Neutrophil (primary cell): ENCODE results near the gene TFG.

Source experiments
- H3K27ac ChIP-seq: fragments of 200-600 bp; sonication (generic); 2 replicates; pipeline ENCODE4 v1.5.1; 2016; ENCODE audit warnings: mild to moderate bottlenecking, moderate library complexity
- H3K27me3 ChIP-seq: fragments of 200-600 bp; sonication (generic); 2 replicates; pipeline ENCODE4 v1.6.0; 2016; ENCODE audit warnings: mild to moderate bottlenecking
- H3K36me3 ChIP-seq: fragments of 200-600 bp; sonication (generic); 2 replicates; pipeline ENCODE4 v1.5.1; 2017
- H3K4me1 ChIP-seq, 2 experiments: fragments of 200-600 bp in 1 of 2; sonication (generic) in 1 of 2; 1 replicate in 1 of 2; 2 replicates in 1 of 2; pipeline versions ENCODE4 v1.5.1 to v1.6.1; 2013 to 2016; ENCODE audit warnings: low read depth in 1 of 2, low read length in 1 of 2, mild to moderate bottlenecking in 1 of 2, moderate library complexity in 1 of 2; ENCODE audit not compliant: control insufficient read depth in 1 of 2, insufficient read depth in 1 of 2
- H3K4me3 ChIP-seq, 2 experiments: fragments of 200-600 bp in 1 of 2; sonication (generic) in 1 of 2; 1 replicate in 1 of 2; 2 replicates in 1 of 2; pipeline ENCODE4 v1.5.1; 2013 to 2016; ENCODE audit warnings: low read depth in 1 of 2, low read length in 1 of 2, mild to moderate bottlenecking in 1 of 2, moderate library complexity in 1 of 2
- H3K9me3 ChIP-seq: fragments of 200-600 bp; sonication (generic); 2 replicates; pipeline ENCODE4 v1.5.1; 2016
- CTCF ChIP-seq: fragments of 200-600 bp; sonication (generic); IDR thresholded peaks from 2 replicates; pipeline ENCODE4 v1.5.1; 2016; ENCODE audit warnings: antibody characterized with exemption

The TFG gene

GRCh38 chr3:100746092-100746491, 36.8 kb downstream of the TFG start:
- no peak overlapping the region for H3K27ac ChIP-seq
- H3K36me3 ChIP-seq: peaks cover 87% of the 10 kb centered on the region
- H3K4me1 ChIP-seq: no peaks in the 10 kb centered on the region
- H3K4me3 ChIP-seq: no peak overlapping the region
- H3K27me3 ChIP-seq: no peaks in the 10 kb centered on the region
- peaks cover 4% of the 10 kb centered on the region for H3K9me3 ChIP-seq
- no peak for TF ChIP-seq CTCF

GRCh38 chr3:100748220-100748619, 38.9 kb downstream of the TFG start:
- Histone ChIP-seq H3K27ac (no peak overlapping the region), H3K27me3 (no peaks in the 10 kb centered on the region), H3K4me3 (no peak overlapping the region), H3K36me3 (peaks cover 89% of the 10 kb centered on the region), H3K4me1 (no peaks in the 10 kb centered on the region), H3K9me3 (peaks cover 4% of the 10 kb centered on the region)
- no peak for TF ChIP-seq CTCF

GRCh38 chr3:100748967-100749366, 39.7 kb downstream of the TFG start:
- peaks cover 96% of the 10 kb centered on the region for H3K36me3 ChIP-seq
- H3K27me3 ChIP-seq: no peaks in the 10 kb centered on the region
- no peaks in the 10 kb centered on the region for H3K4me1 ChIP-seq
- H3K27ac ChIP-seq: no peak overlapping the region
- H3K4me3 ChIP-seq: no peak overlapping the region
- no peak for TF ChIP-seq CTCF
- peaks cover 4% of the 10 kb centered on the region for H3K9me3 ChIP-seq

- Histone ChIP-seq H3K4me1 (no peaks in the 10 kb centered on the region), H3K27me3 (no peaks in the 10 kb centered on the region), H3K27ac (no peak overlapping the region), H3K9me3 (no peaks in the 10 kb centered on the region), H3K4me3 (no peak overlapping the region), H3K36me3 (peaks cover 72% of the 10 kb centered on the region)
- no peak for TF ChIP-seq CTCF
These were observed 44.6 kb downstream of the TFG start for GRCh38 chr3:100753846-100754245.

GRCh38 chr3:100754563-100755334, 45.5 kb downstream of the TFG start:
- peaks cover 63% of the 10 kb centered on the region for H3K36me3 ChIP-seq
- H3K27ac ChIP-seq: no peak overlapping the region
- H3K4me1 ChIP-seq: no peaks in the 10 kb centered on the region
- TF ChIP-seq CTCF: no peak
- H3K4me3 ChIP-seq: no peak overlapping the region
- no peaks in the 10 kb centered on the region for H3K27me3 ChIP-seq
- no peaks in the 10 kb centered on the region for H3K9me3 ChIP-seq
